K562 (cell line): ENCODE data around the gene ATAD3B. TPM values are rescaled to one million over a fixed set of nuclear protein-coding genes. Genes with fewer than 3 reads are reported as not detected.
A peak's percentile ranks its signal among the peaks of the same experiment; 100 is the strongest.
"Not testable (repeated sequence)": the region's sequence is repeated elsewhere in the genome, so short reads cannot be mapped to it uniquely, and the experiment has no call there.

Experiments used
- ATAC-seq: fragments of 200-7000 bp; cut with Tn5 transposase; 3 replicates; pipeline ENCODE4 v1.9.1; 2020; ENCODE audit warnings: moderate library complexity
- BruUV-seq: library from RNA; stranded (reverse); fragments of 400-500 nt; replicated peaks from 2 replicates; lab custom pipeline; 2021; lab: Mats Ljungman, UMichigan
- CTCF ChIA-PET: fragments of 300-600 bp; formaldehyde crosslinking; extraction: SDS; loops from one replicate; lab custom pipeline; 2021; ENCODE audit warnings: low intra/inter-chr PET ratio; lab: Yijun Ruan, JAX
- POLR2A ChIA-PET: fragments of 300-600, 350-650 bp; sonication (Branson Sonifier 250); formaldehyde crosslinking; extraction: SDS; loops from one replicate; lab custom pipeline; 2021; ENCODE audit warnings: antibody characterized with exemption, inconsistent platforms; lab: Yijun Ruan, JAX
- DNase-seq, 4 experiments: peaks; one replicate each; pipeline versions ENCODE4 v3.0.0 to v3.0.0-alpha.2; 2011 to 2018; ENCODE audit warnings: low spot score in 3 of 4, mixed read lengths in 3 of 4; ENCODE audit errors: extremely low read depth in 1 of 4
- FAIRE-seq: peaks from 2 replicates; lab custom pipeline; 2011; peaks lifted over from hg19 to GRCh38; lab: Jason Lieb, UNC
- H2AFZ ChIP-seq: 2 replicates; pipeline ENCODE4 v1.6.0; 2011; ENCODE audit warnings: low read depth, low read length, control low read depth, inconsistent platforms
- H3K27ac ChIP-seq: fragments of 200-600 bp; 3 replicates; pipeline ENCODE4 v1.8.0; 2011; ENCODE audit warnings: low read depth, mild to moderate bottlenecking, control low read depth, inconsistent platforms, low read length, moderate library complexity, mixed read lengths; ENCODE audit errors: extremely low read depth
- H3K27me3 ChIP-seq, 2 experiments: fragments of 300-600 bp in 1 of 2; 2 replicates in 1 of 2; 3 replicates in 1 of 2; pipeline versions ENCODE4 v1.6.0 to v1.8.0; 2011; ENCODE audit warnings: inconsistent platforms in 2 of 2, low read length in 2 of 2, mild to moderate bottlenecking in 1 of 2, mixed read lengths in 1 of 2, moderate library complexity in 1 of 2; ENCODE audit not compliant: control insufficient read depth in 2 of 2, insufficient read depth in 2 of 2
- H3K36me3 ChIP-seq: fragments of 300-600 bp; 3 replicates; pipeline ENCODE4 v1.8.0; 2011; ENCODE audit warnings: mild to moderate bottlenecking, low read length, inconsistent platforms; ENCODE audit not compliant: control insufficient read depth, insufficient read depth
- H3K4me1 ChIP-seq, 2 experiments: fragments of 200-600 bp in 1 of 2; replicated peaks in 1 of 2; 2 replicates in 1 of 2; 3 replicates in 1 of 2; pipeline versions ENCODE4 v1.5.1 to v1.8.0; 2011; ENCODE audit warnings: inconsistent platforms in 2 of 2, low read length in 2 of 2, mild to moderate bottlenecking in 1 of 2, mixed read lengths in 1 of 2, moderate library complexity in 1 of 2; ENCODE audit not compliant: control insufficient read depth in 2 of 2, insufficient read depth in 2 of 2
- H3K4me2 ChIP-seq: 2 replicates; pipeline ENCODE4 v1.6.1; 2011; ENCODE audit warnings: low read length, control low read depth, inconsistent platforms, mixed read lengths; ENCODE audit not compliant: insufficient read depth
- H3K4me3 ChIP-seq: fragments of 200-600 bp; sonication (generic), shearing (Covaris generic); 2 replicates; pipeline ENCODE4 v1.5.1; 2016; ENCODE audit warnings: control low read depth, inconsistent platforms
- H3K79me2 ChIP-seq: fragments of 200-600 bp; 3 replicates; pipeline ENCODE4 v1.8.0; 2011; ENCODE audit warnings: low read length, inconsistent platforms; ENCODE audit not compliant: control insufficient read depth, insufficient read depth
- H3K9ac ChIP-seq, 2 experiments: 2 replicates each; pipeline versions ENCODE4 v1.6.0 to v1.6.1; 2011; ENCODE audit warnings: low read depth in 2 of 2, low read length in 2 of 2, control low read depth in 1 of 2, inconsistent platforms in 1 of 2, mild to moderate bottlenecking in 1 of 2, mixed read lengths in 1 of 2; ENCODE audit not compliant: insufficient read depth in 1 of 2
- H3K9me1 ChIP-seq: one replicate; pipeline ENCODE4 v1.6.0; 2011; ENCODE audit warnings: inconsistent platforms, mild to moderate bottlenecking, low read length, moderate library complexity; ENCODE audit not compliant: control insufficient read depth, insufficient read depth
- H3K9me3 ChIP-seq: replicated peaks from 2 replicates; pipeline ENCODE4 v1.5.1; 2011; ENCODE audit warnings: low read depth, low read length, inconsistent platforms; ENCODE audit not compliant: control insufficient read depth, insufficient read depth
- H4K20me1 ChIP-seq: replicated peaks from 2 replicates; pipeline ENCODE4 v1.6.1; 2011; ENCODE audit warnings: low read length, inconsistent platforms, mixed read lengths; ENCODE audit not compliant: control insufficient read depth, insufficient read depth
- POLR2A ChIP-seq: fragments of 450-650 bp; conservative IDR thresholded peaks from 2 replicates; pipeline ENCODE4 v1.6.1; 2016
- POLR2G ChIP-seq: fragments of 200-400 bp; formaldehyde crosslinking; IDR thresholded peaks from 2 replicates; pipeline ENCODE4 v1.6.1; 2017; ENCODE audit warnings: low read depth, mild to moderate bottlenecking, antibody characterized with exemption, low read length, moderate library complexity
- RBFOX2 ChIP-seq: fragments of 200-400 bp; formaldehyde crosslinking; IDR thresholded peaks from 2 replicates; pipeline ENCODE4 v1.6.1; 2017; ENCODE audit warnings: low read depth, mild to moderate bottlenecking, low read length, moderate library complexity
- RFX1 ChIP-seq: fragments of 450-650 bp; IDR thresholded peaks from 2 replicates; pipeline ENCODE4 v1.6.1; 2016; ENCODE audit warnings: mild to moderate bottlenecking, moderate library complexity
- WGBS: fragments of 100-300 bp; shearing (Covaris generic); methylation state at CpG from one replicate; pipeline ENCODE4 v1.1.6; 2016; ENCODE audit warnings: low coverage, mixed read lengths; ENCODE audit not compliant: insufficient coverage; ENCODE audit errors: missing lambda C conversion rate; 5-methylcytosine and 5-hydroxymethylcytosine counted together
- in situ Hi-C: fragments of 300-500 bp; cut with MboI; formaldehyde crosslinking; loops from 4 replicates; pipeline ENCODE4 v1.15.0; 2018; ENCODE audit warnings: inconsistent platforms, mixed read lengths
- intact Hi-C: fragments of 100-400 bp; cut with micrococcal nuclease; formaldehyde crosslinking; loops from 2 replicates; pipeline ENCODE4 v1.14.2; 2022
- polyA plus RNA-seq, 8 experiments: library from polyadenylated mRNA; depleted of rRNA in 4 of 8; stranded (reverse) in 5 of 8; unstranded in 3 of 8; fragments of >200 nt; fragmentation: Nextera tagmentation in 2 of 8; fragmentation: Illumina TruSeq in 1 of 8; extraction: Ambion mirVana in 2 of 8; extraction: Trizol in 1 of 8; gene quantifications; 2 replicates each; pipeline versions ENCODE4 v1.2.1 to v1.2.3, GENCODE V29; 2011 to 2014; ENCODE audit warnings: inconsistent platforms in 1 of 8, missing spikeins in 1 of 8
- total RNA-seq, 7 experiments: library from RNA; depleted of rRNA in 6 of 7; stranded (reverse); fragments of >200 nt in 6 of 7; fragmentation: Illumina TruSeq in 2 of 7; extraction: Trizol in 2 of 7; gene quantifications; 2 replicates each; pipeline versions ENCODE4 v1.2.1 to v1.2.3, GENCODE V29; 2011 to 2021; ENCODE audit warnings: low replicate concordance in 1 of 7

ATAD3B gene
- total and polyA plus RNA-seq, 9 of the 15 experiments (the other 6 are each of a cell fraction or from before 2014, with no cell fraction given) = 0.07 to 113 (median 27.7) TPM

DNA sequence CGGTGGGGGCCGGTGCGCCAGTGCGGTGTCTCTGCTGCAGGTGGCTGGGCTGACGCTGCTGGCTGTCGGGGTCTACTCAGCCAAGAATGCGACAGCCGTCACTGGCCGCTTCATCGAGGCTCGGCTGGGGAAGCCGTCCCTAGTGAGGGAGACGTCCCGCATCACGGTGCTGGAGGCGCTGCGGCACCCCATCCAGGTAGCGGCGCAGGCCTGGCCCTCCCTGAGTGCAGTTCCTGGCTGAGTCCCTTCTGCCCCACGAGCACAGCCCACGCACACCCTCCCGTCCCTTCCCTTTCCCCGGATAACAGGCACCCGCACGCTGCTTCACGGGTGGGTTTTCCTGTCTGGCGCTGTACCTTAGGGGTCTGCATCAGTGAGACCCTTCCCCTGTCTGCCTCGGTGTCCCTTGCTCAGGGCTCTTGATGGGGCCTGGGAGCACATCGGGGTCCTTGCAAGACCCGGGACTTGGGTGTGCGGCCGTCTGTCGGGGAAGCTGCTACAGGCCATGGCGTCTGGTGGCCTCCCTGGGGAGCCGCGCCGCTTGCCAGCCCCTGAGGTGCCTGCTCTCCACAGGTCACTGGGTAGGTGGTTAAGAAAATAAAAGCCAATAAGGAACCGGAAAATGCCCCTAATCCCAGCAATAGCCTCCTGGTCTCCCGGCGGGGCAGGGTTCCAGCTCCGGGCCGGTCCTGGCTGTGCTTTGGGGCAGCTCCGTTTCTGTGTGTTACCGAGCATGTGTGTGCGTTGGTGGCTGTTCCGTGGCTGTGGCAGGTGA, 13.6 kb downstream of the ATAD3B start:
- peak; percentile 14; the same call in 2 of the 3 replicates for ATAC-seq
- H3K9me1 ChIP-seq, CTCF ChIA-PET, intact Hi-C loops, H4K20me1 ChIP-seq, H3K27ac ChIP-seq, BruUV-seq, H3K79me2 ChIP-seq, DNase-seq, in situ Hi-C loops, H3K4me2 ChIP-seq, H3K4me3 ChIP-seq, H3K9ac ChIP-seq, H3K27me3 ChIP-seq, H3K4me1 ChIP-seq, H3K9me3 ChIP-seq, FAIRE-seq, H2AFZ ChIP-seq: not testable (repeated sequence)
- H3K36me3 ChIP-seq = peaks cover 80% of the 10 kb centered on the region
- TF ChIP-seq POLR2G = peak; percentile 32; the same call in 1 of the 2 replicates
- TF ChIP-seq RBFOX2 = peak; percentile 30; the same call in 1 of the 2 replicates
- TF ChIP-seq POLR2A = 0 out of 2 replicates have a peak, but pooled peaks have one; percentile 38
- WGBS = 97% methylated on average over 23 of the region's 46 CpGs
- POLR2A ChIA-PET = interaction anchor here (0.5 kb wide), 1 partner anchor 86 kb away, joined by 3 read pairs; no protein-coding TSS in a partner anchor

DNA sequence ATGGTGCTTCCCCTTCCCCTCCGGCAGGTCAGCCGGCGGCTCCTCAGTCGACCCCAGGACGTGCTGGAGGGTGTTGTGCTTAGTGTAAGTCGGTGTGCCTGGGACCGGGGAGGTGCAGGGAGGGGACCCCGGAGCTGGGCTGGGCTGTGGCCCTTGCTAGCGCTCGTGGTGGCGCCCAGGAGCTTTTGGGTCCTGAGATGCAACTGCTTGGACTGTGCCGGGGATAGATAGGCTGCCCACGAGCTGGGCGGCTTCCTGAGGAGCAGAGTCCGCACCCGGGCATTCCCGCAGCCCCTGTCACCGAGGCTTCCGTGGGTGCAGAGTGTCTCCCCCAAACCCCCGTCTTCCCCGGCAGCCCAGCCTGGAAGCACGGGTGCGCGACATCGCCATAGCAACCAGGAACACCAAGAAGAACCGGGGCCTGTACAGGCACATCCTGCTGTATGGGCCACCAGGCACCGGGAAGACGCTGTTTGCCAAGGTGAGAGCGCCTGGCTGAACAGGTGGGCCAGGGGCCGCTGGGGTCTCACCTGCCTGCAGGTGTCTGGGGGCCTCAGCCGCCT, 14.3 kb downstream of the ATAD3B start:
- not testable (repeated sequence) for H4K20me1 ChIP-seq

More for the DNA sequence above, 14.3 kb downstream of the ATAD3B start:
- H3K4me3 ChIP-seq, H3K4me2 ChIP-seq, CTCF ChIA-PET, in situ Hi-C loops, BruUV-seq, ATAC-seq, H3K9me3 ChIP-seq, H3K79me2 ChIP-seq, H3K27ac ChIP-seq, H3K9me1 ChIP-seq, H3K27me3 ChIP-seq, H3K9ac ChIP-seq, H2AFZ ChIP-seq, H3K4me1 ChIP-seq, FAIRE-seq, intact Hi-C loops: not testable (repeated sequence)
- peaks cover 81% of the 10 kb centered on the region for H3K36me3 ChIP-seq
- 97% methylated on average over 17 of the region's 31 CpGs for WGBS
- peak in 1 of 4 experiments; percentile 9 for DNase-seq
- peak; percentile 57; the same call in 1 of the 2 replicates for TF ChIP-seq RFX1
- peak; percentile 60 for TF ChIP-seq POLR2G
- 0 out of 2 replicates have a peak, but pooled peaks have one; percentile 27 for TF ChIP-seq POLR2A
- POLR2A ChIA-PET = interaction anchor here (0.5 kb wide), 1 partner anchor 85 kb away, joined by 3 read pairs; no protein-coding TSS in a partner anchor
